ENCODE results near the gene STKLD1.

GRCh38 chr9:133339641-133340040 is 36.5 kb upstream of the STKLD1 start:
- TF ChIP-seq CTCF (IDR thresholded peaks at IDR 0.05) (no peak), EZH2 (IDR thresholded peaks at IDR 0.05; ENCODE audit: borderline replicate concordance, insufficient read depth, low read depth, low read length, poor library complexity, severe bottlenecking) (no peak)
